ENCODE measurements around the gene SYNPO.
A peak's percentile ranks its signal among the peaks of the same experiment; 100 is the strongest.

Gene SYNPO

GRCh38 chr5:150609843-150610584, 30.4 kb upstream of the SYNPO start:
- Histone ChIP-seq H3K4me1 (ENCODE audit: insufficient read depth, low read length) (peaks cover 36% of the 10 kb centered on the region), H3K9ac (ENCODE audit: low read length) (no peak overlapping the region), H3K4me3 (ENCODE audit: low read depth in 1 of 2, low read length in 2 of 2) (no peak overlapping the region)

GRCh38 chr5:150611026-150611425, 29.4 kb upstream of the SYNPO start:
- no peaks in the 10 kb centered on the region for H3K9me3 ChIP-seq (ENCODE audit: low read length)
- H3K4me3 ChIP-seq (ENCODE audit: low read depth in 1 of 2, low read length in 2 of 2): no peak overlapping the region
- no peaks in the 10 kb centered on the region for H3K36me3 ChIP-seq (ENCODE audit: insufficient read depth, low read length)
- H3K4me1 ChIP-seq (ENCODE audit: insufficient read depth, low read length): peaks cover 46% of the 10 kb centered on the region
- no peaks in the 10 kb centered on the region for H3K27me3 ChIP-seq (ENCODE audit: control insufficient read depth in 1 of 2, insufficient read depth in 2 of 2, low read length in 2 of 2)
- H3K9ac ChIP-seq (ENCODE audit: low read length): no peak overlapping the region
- no peak overlapping the region for H3K27ac ChIP-seq (ENCODE audit: low read depth, low read length)

More at GRCh38 chr5:150609843-150610584, 30.4 kb upstream of the SYNPO start:
- H3K27ac ChIP-seq (ENCODE audit: low read depth, low read length): no peak overlapping the region
- H3K36me3 ChIP-seq (ENCODE audit: insufficient read depth, low read length): no peaks in the 10 kb centered on the region
- H3K27me3 ChIP-seq (ENCODE audit: control insufficient read depth in 1 of 2, insufficient read depth in 2 of 2, low read length in 2 of 2): no peaks in the 10 kb centered on the region
- H3K9me3 ChIP-seq (ENCODE audit: low read length): no peaks in the 10 kb centered on the region

- Histone ChIP-seq H3K27me3 (ENCODE audit: control insufficient read depth in 1 of 2, insufficient read depth in 2 of 2, low read length in 2 of 2) (no peaks in the 10 kb centered on the region), H3K36me3 (ENCODE audit: insufficient read depth, low read length) (no peaks in the 10 kb centered on the region), H3K27ac (ENCODE audit: low read depth, low read length) (no peak overlapping the region), H3K9me3 (ENCODE audit: low read length) (no peaks in the 10 kb centered on the region), H3K4me1 (ENCODE audit: insufficient read depth, low read length) (peaks cover 53% of the 10 kb centered on the region), H3K4me3 (ENCODE audit: low read depth in 1 of 2, low read length in 2 of 2) (no peak overlapping the region), H3K9ac (ENCODE audit: low read length) (no peak overlapping the region)
These were observed 28.1 kb upstream of the SYNPO start for GRCh38 chr5:150612405-150612804.

- no peak overlapping the region for H3K4me3 ChIP-seq (ENCODE audit: low read depth in 1 of 2, low read length in 2 of 2)
- H3K27ac ChIP-seq (ENCODE audit: low read depth, low read length): no peak overlapping the region
- peaks cover 57% of the 10 kb centered on the region for H3K4me1 ChIP-seq (ENCODE audit: insufficient read depth, low read length)
- no peak overlapping the region for H3K9ac ChIP-seq (ENCODE audit: low read length)
- H3K36me3 ChIP-seq (ENCODE audit: insufficient read depth, low read length): no peaks in the 10 kb centered on the region
- H3K9me3 ChIP-seq (ENCODE audit: low read length): no peaks in the 10 kb centered on the region
- no peaks in the 10 kb centered on the region for H3K27me3 ChIP-seq (ENCODE audit: control insufficient read depth in 1 of 2, insufficient read depth in 2 of 2, low read length in 2 of 2)
These were observed 27.4 kb upstream of the SYNPO start for GRCh38 chr5:150612905-150613670.

- Histone ChIP-seq H3K9ac (ENCODE audit: low read length) (no peak overlapping the region), H3K9me3 (ENCODE audit: low read length) (no peaks in the 10 kb centered on the region), H3K4me1 (ENCODE audit: insufficient read depth, low read length) (peaks cover 67% of the 10 kb centered on the region), H3K27ac (ENCODE audit: low read depth, low read length) (no peak overlapping the region), H3K27me3 (ENCODE audit: control insufficient read depth in 1 of 2, insufficient read depth in 2 of 2, low read length in 2 of 2) (no peaks in the 10 kb centered on the region), H3K36me3 (ENCODE audit: insufficient read depth, low read length) (no peaks in the 10 kb centered on the region), H3K4me3 (ENCODE audit: low read depth in 1 of 2, low read length in 2 of 2) (no peak overlapping the region)
These were observed 26.3 kb upstream of the SYNPO start for GRCh38 chr5:150613991-150614660.

- H3K9ac ChIP-seq (ENCODE audit: low read length): no peak overlapping the region
- H3K27me3 ChIP-seq (ENCODE audit: control insufficient read depth in 1 of 2, insufficient read depth in 2 of 2, low read length in 2 of 2): no peaks in the 10 kb centered on the region
- no peaks in the 10 kb centered on the region for H3K36me3 ChIP-seq (ENCODE audit: insufficient read depth, low read length)
- H3K4me1 ChIP-seq (ENCODE audit: insufficient read depth, low read length): peaks cover 69% of the 10 kb centered on the region
- no peak overlapping the region for H3K27ac ChIP-seq (ENCODE audit: low read depth, low read length)
- no peak overlapping the region for H3K4me3 ChIP-seq (ENCODE audit: low read depth in 1 of 2, low read length in 2 of 2)
- H3K9me3 ChIP-seq (ENCODE audit: low read length): no peaks in the 10 kb centered on the region
These were observed 25.8 kb upstream of the SYNPO start for GRCh38 chr5:150614661-150615060.

GRCh38 chr5:150615141-150615699, 25.2 kb upstream of the SYNPO start:
- no peaks in the 10 kb centered on the region for H3K9me3 ChIP-seq (ENCODE audit: low read length)
- no peaks in the 10 kb centered on the region for H3K36me3 ChIP-seq (ENCODE audit: insufficient read depth, low read length)
- H3K4me1 ChIP-seq (ENCODE audit: insufficient read depth, low read length): peaks cover 68% of the 10 kb centered on the region
- peak overlapping the region in 1 of 2 donors; percentile 30 for H3K4me3 ChIP-seq (ENCODE audit: low read depth in 1 of 2, low read length in 2 of 2)
- no peaks in the 10 kb centered on the region for H3K27me3 ChIP-seq (ENCODE audit: control insufficient read depth in 1 of 2, insufficient read depth in 2 of 2, low read length in 2 of 2)
- peak overlapping the region; percentile 72 for H3K27ac ChIP-seq (ENCODE audit: low read depth, low read length)
- H3K9ac ChIP-seq (ENCODE audit: low read length): no peak overlapping the region

- no peaks in the 10 kb centered on the region for H3K27me3 ChIP-seq (ENCODE audit: control insufficient read depth in 1 of 2, insufficient read depth in 2 of 2, low read length in 2 of 2)
- H3K27ac ChIP-seq (ENCODE audit: low read depth, low read length): peak overlapping the region; percentile 72
- peaks cover 62% of the 10 kb centered on the region for H3K4me1 ChIP-seq (ENCODE audit: insufficient read depth, low read length)
- no peak overlapping the region for H3K9ac ChIP-seq (ENCODE audit: low read length)
- H3K9me3 ChIP-seq (ENCODE audit: low read length): no peaks in the 10 kb centered on the region
- H3K4me3 ChIP-seq (ENCODE audit: low read depth in 1 of 2, low read length in 2 of 2): no peak overlapping the region
- H3K36me3 ChIP-seq (ENCODE audit: insufficient read depth, low read length): no peaks in the 10 kb centered on the region
These were observed 24.4 kb upstream of the SYNPO start for GRCh38 chr5:150616024-150616470.

GRCh38 chr5:150616506-150616905, 24.0 kb upstream of the SYNPO start:
- no peak overlapping the region for H3K9ac ChIP-seq (ENCODE audit: low read length)
- H3K36me3 ChIP-seq (ENCODE audit: insufficient read depth, low read length): no peaks in the 10 kb centered on the region
- peaks cover 58% of the 10 kb centered on the region for H3K4me1 ChIP-seq (ENCODE audit: insufficient read depth, low read length)
- no peak overlapping the region for H3K27ac ChIP-seq (ENCODE audit: low read depth, low read length)
- H3K27me3 ChIP-seq (ENCODE audit: control insufficient read depth in 1 of 2, insufficient read depth in 2 of 2, low read length in 2 of 2): no peaks in the 10 kb centered on the region
- no peaks in the 10 kb centered on the region for H3K9me3 ChIP-seq (ENCODE audit: low read length)
- H3K4me3 ChIP-seq (ENCODE audit: low read depth in 1 of 2, low read length in 2 of 2): no peak overlapping the region

- Histone ChIP-seq H3K27ac (ENCODE audit: low read depth, low read length) (no peak overlapping the region), H3K4me1 (ENCODE audit: insufficient read depth, low read length) (peaks cover 52% of the 10 kb centered on the region), H3K9me3 (ENCODE audit: low read length) (no peaks in the 10 kb centered on the region), H3K27me3 (ENCODE audit: control insufficient read depth in 1 of 2, insufficient read depth in 2 of 2, low read length in 2 of 2) (no peaks in the 10 kb centered on the region), H3K36me3 (ENCODE audit: insufficient read depth, low read length) (no peaks in the 10 kb centered on the region), H3K4me3 (ENCODE audit: low read depth in 1 of 2, low read length in 2 of 2) (no peak overlapping the region), H3K9ac (ENCODE audit: low read length) (no peak overlapping the region)
These were observed 22.3 kb upstream of the SYNPO start for GRCh38 chr5:150618163-150618562.

- H3K9ac ChIP-seq (ENCODE audit: low read length): no peak overlapping the region
- H3K36me3 ChIP-seq (ENCODE audit: insufficient read depth, low read length): no peaks in the 10 kb centered on the region
- H3K27ac ChIP-seq (ENCODE audit: low read depth, low read length): no peak overlapping the region
- H3K27me3 ChIP-seq (ENCODE audit: control insufficient read depth in 1 of 2, insufficient read depth in 2 of 2, low read length in 2 of 2): no peaks in the 10 kb centered on the region
- no peak overlapping the region for H3K4me3 ChIP-seq (ENCODE audit: low read depth in 1 of 2, low read length in 2 of 2)
- no peaks in the 10 kb centered on the region for H3K9me3 ChIP-seq (ENCODE audit: low read length)
- H3K4me1 ChIP-seq (ENCODE audit: insufficient read depth, low read length): peaks cover 50% of the 10 kb centered on the region
These were observed 21.7 kb upstream of the SYNPO start for GRCh38 chr5:150618588-150619281.

All from muscle layer of colon (tissue), 2 donors.